H1 (cell line): ENCODE measurements around the gene RELN. TPM values are rescaled to one million over a fixed set of nuclear protein-coding genes. Genes with fewer than 3 reads are reported as not detected.
A peak's percentile ranks its signal among the peaks of the same experiment; 100 is the strongest.

Source experiments
- CTCF ChIA-PET: fragments of 300-600 bp; sonication (Branson Sonifier 250); formaldehyde crosslinking; loops from one replicate; lab custom pipeline; 2021; ENCODE audit not compliant: partially characterized antibody; lab: Charles Lee
- POLR2A ChIA-PET: fragments of 300-600 bp; sonication (Branson Sonifier 250); formaldehyde crosslinking; loops from one replicate; lab custom pipeline; 2021; ENCODE audit warnings: inconsistent platforms; ENCODE audit not compliant: partially characterized antibody; lab: Charles Lee
- DNase-seq, 2 experiments: peaks; one replicate each; pipeline versions ENCODE4 v3.0.0 to v3.0.0-alpha.2; 2010 to 2022; ENCODE audit warnings: low spot score in 2 of 2, low read depth in 1 of 2, mixed read lengths in 1 of 2
- FAIRE-seq: peaks from 2 replicates; lab custom pipeline; 2011; peaks lifted over from hg19 to GRCh38; lab: Jason Lieb, UNC
- H2AFZ ChIP-seq: 2 replicates; pipeline ENCODE4 v1.8.1; 2012; ENCODE audit warnings: low read length, inconsistent platforms
- H2AK5ac ChIP-seq: 2 replicates; pipeline ENCODE4 v1.6.1; 2013; ENCODE audit warnings: low read depth, low read length
- H2BK120ac ChIP-seq: replicated peaks from 2 replicates; pipeline ENCODE3; 2013; ENCODE audit warnings: low read depth, low read length, inconsistent platforms
- H2BK12ac ChIP-seq: 2 replicates; pipeline ENCODE4 v1.6.1; 2013; ENCODE audit warnings: low read depth, low read length
- H2BK15ac ChIP-seq: 2 replicates; pipeline ENCODE4 v1.6.1; 2013; ENCODE audit warnings: low read length
- H2BK20ac ChIP-seq: 2 replicates; pipeline ENCODE4 v1.6.1; 2013; ENCODE audit warnings: low read length
- H2BK5ac ChIP-seq: 2 replicates; pipeline ENCODE4 v1.6.1; 2013; ENCODE audit warnings: low read depth, low read length
- H3K14ac ChIP-seq: 2 replicates; pipeline ENCODE4 v1.6.1; 2013; ENCODE audit warnings: inconsistent platforms; ENCODE audit not compliant: insufficient read length
- H3K18ac ChIP-seq: 2 replicates; pipeline ENCODE4 v1.6.1; 2013; ENCODE audit warnings: low read length; ENCODE audit errors: extremely low read depth
- H3K23ac ChIP-seq: 2 replicates; pipeline ENCODE4 v1.6.1; 2013; ENCODE audit warnings: inconsistent platforms; ENCODE audit not compliant: insufficient read length
- H3K23me2 ChIP-seq: 2 replicates; pipeline ENCODE4 v1.6.1; 2013; ENCODE audit warnings: low read depth, low read length
- H3K27ac ChIP-seq: 2 replicates; pipeline ENCODE4 v1.6.1; 2011; ENCODE audit warnings: low read depth, low read length, inconsistent platforms
- H3K27me3 ChIP-seq, 4 experiments: replicated peaks in 1 of 4; 1 replicate in 1 of 4; 2 replicates in 3 of 4; pipeline versions ENCODE4 v1.6.1 to v1.8.1; 2011 to 2013; ENCODE audit warnings: low read length in 3 of 4, mild to moderate bottlenecking in 3 of 4, inconsistent platforms in 2 of 4, mixed read lengths in 2 of 4, moderate library complexity in 1 of 4; ENCODE audit not compliant: control insufficient read depth in 3 of 4, insufficient read depth in 3 of 4; ENCODE audit errors: extremely low read depth in 1 of 4
- H3K36me3 ChIP-seq, 4 experiments: 2 replicates each; pipeline versions ENCODE4 v1.6.1 to v1.8.1; 2011 to 2013; ENCODE audit warnings: mild to moderate bottlenecking in 4 of 4, low read length in 3 of 4, moderate library complexity in 2 of 4, control low read depth in 1 of 4, inconsistent platforms in 1 of 4; ENCODE audit not compliant: insufficient read depth in 4 of 4, control insufficient read depth in 2 of 4
- H3K4ac ChIP-seq: replicated peaks from 2 replicates; pipeline ENCODE3; 2013; ENCODE audit warnings: low read length, low read depth, mixed read lengths, inconsistent platforms; ENCODE audit not compliant: insufficient read length
- H3K4me1 ChIP-seq, 4 experiments: replicated peaks in 1 of 4; 1 replicate in 1 of 4; 2 replicates in 3 of 4; pipeline versions ENCODE4 v1.6.1 to v1.8.1; 2011 to 2013; ENCODE audit warnings: low read length in 3 of 4, inconsistent platforms in 2 of 4, mixed read lengths in 1 of 4; ENCODE audit not compliant: insufficient read depth in 4 of 4, control insufficient read depth in 3 of 4
- H3K4me2 ChIP-seq, 2 experiments: 2 replicates each; pipeline versions ENCODE4 v1.6.1 to v1.8.1; 2011 to 2013; ENCODE audit warnings: low read depth in 2 of 2, low read length in 2 of 2, control low read depth in 1 of 2, inconsistent platforms in 1 of 2, mild to moderate bottlenecking in 1 of 2; ENCODE audit not compliant: insufficient read depth in 1 of 2
- H3K4me3 ChIP-seq, 4 experiments: fragments of 200-600, 300-600 bp in 1 of 4; sonication (generic), shearing (Covaris generic), sonication (Bioruptor Twin) in 1 of 4; 2 replicates each; pipeline versions ENCODE4 v1.5.1 to v1.8.1; 2011 to 2016; ENCODE audit warnings: low read length in 4 of 4, low read depth in 3 of 4, control low read depth in 2 of 4, inconsistent platforms in 2 of 4, mild to moderate bottlenecking in 2 of 4, mixed read lengths in 1 of 4, moderate library complexity in 1 of 4; ENCODE audit not compliant: insufficient read depth in 2 of 4; ENCODE audit errors: extremely low read depth in 1 of 4
- H3K56ac ChIP-seq: replicated peaks from 2 replicates; pipeline ENCODE3; 2013; ENCODE audit warnings: low read depth, mild to moderate bottlenecking, mixed read lengths, low read length, inconsistent platforms; ENCODE audit not compliant: insufficient read length
- H3K79me1 ChIP-seq: 2 replicates; pipeline ENCODE4 v1.6.1; 2013; ENCODE audit warnings: low read depth, low read length, control low read depth
- H3K79me2 ChIP-seq, 2 experiments: 2 replicates each; pipeline versions ENCODE4 v1.6.1 to v1.8.1; 2012 to 2013; ENCODE audit warnings: low read length in 2 of 2, mild to moderate bottlenecking in 2 of 2, inconsistent platforms in 1 of 2; ENCODE audit not compliant: insufficient read depth in 2 of 2, control insufficient read depth in 1 of 2
- H3K9ac ChIP-seq, 4 experiments: replicated peaks in 1 of 4; 1 replicate in 1 of 4; 2 replicates in 3 of 4; pipeline versions ENCODE4 v1.6.1 to v1.8.1; 2011 to 2013; ENCODE audit warnings: low read depth in 3 of 4, low read length in 3 of 4, control low read depth in 2 of 4, mild to moderate bottlenecking in 2 of 4, moderate library complexity in 2 of 4, inconsistent platforms in 1 of 4; ENCODE audit errors: extremely low read depth in 1 of 4
- H3K9me3 ChIP-seq, 2 experiments: 2 replicates each; pipeline versions ENCODE4 v1.6.1 to v1.8.1; 2012 to 2013; ENCODE audit warnings: mild to moderate bottlenecking in 2 of 2, moderate library complexity in 2 of 2, control low read depth in 1 of 2, inconsistent platforms in 1 of 2, low read depth in 1 of 2, low read length in 1 of 2, mixed read lengths in 1 of 2; ENCODE audit not compliant: insufficient read depth in 2 of 2
- H4K20me1 ChIP-seq, 2 experiments: replicated peaks in 1 of 2; 2 replicates each; pipeline versions ENCODE3 to v1.8.1; 2011 to 2013; ENCODE audit warnings: inconsistent platforms in 2 of 2, low read length in 2 of 2, mild to moderate bottlenecking in 1 of 2; ENCODE audit not compliant: insufficient read depth in 2 of 2, control insufficient read depth in 1 of 2
- H4K5ac ChIP-seq: 2 replicates; pipeline ENCODE4 v1.6.1; 2013; ENCODE audit warnings: low read length, low read depth, mixed read lengths, inconsistent platforms; ENCODE audit not compliant: insufficient read length
- H4K8ac ChIP-seq: 2 replicates; pipeline ENCODE4 v1.8.0; 2013; ENCODE audit warnings: mild to moderate bottlenecking, moderate library complexity, low read length, inconsistent platforms; ENCODE audit not compliant: insufficient read depth; ENCODE audit errors: extremely low read depth
- H4K91ac ChIP-seq: replicated peaks from 2 replicates; pipeline ENCODE3; 2013; ENCODE audit warnings: low read length, mixed read lengths, inconsistent platforms; ENCODE audit not compliant: insufficient read length
- EGR1 ChIP-seq: IDR thresholded peaks from 2 replicates; pipeline ENCODE4 v1.6.1; 2011; ENCODE audit warnings: low read depth, low read length, borderline replicate concordance
- MAFK ChIP-seq: IDR thresholded peaks from 2 replicates; pipeline ENCODE4 v1.6.1; 2012; ENCODE audit warnings: low read depth, mild to moderate bottlenecking, improper control_type of control experiment, low read length
- RBBP5 ChIP-seq: IDR thresholded peaks from 2 replicates; pipeline ENCODE4 v1.7.1; 2012; ENCODE audit warnings: low read depth, mild to moderate bottlenecking, inconsistent platforms, low read length, moderate library complexity, borderline replicate concordance
- SP1 ChIP-seq: IDR thresholded peaks from 2 replicates; pipeline ENCODE4 v1.6.1; 2011; ENCODE audit warnings: low read depth, low read length
- WGBS, 2 experiments: shearing (Covaris generic) in 1 of 2; methylation state at CpG; one replicate each; pipeline versions ENCODE4 v1.1.6 to v1.1.7; 2013 to 2015; ENCODE audit warnings: low lambda C conversion rate in 2 of 2, mixed read lengths in 2 of 2, inconsistent platforms in 1 of 2, low coverage in 1 of 2, missing lambda C conversion rate in 1 of 2; ENCODE audit not compliant: insufficient replicate concordance in 2 of 2, insufficient coverage in 1 of 2, insufficient read length in 1 of 2; ENCODE audit errors: extremely low coverage in 1 of 2, missing lambda C conversion rate in 1 of 2; 5-methylcytosine and 5-hydroxymethylcytosine counted together
- polyA plus RNA-seq, 7 experiments: library from polyadenylated mRNA; depleted of rRNA in 3 of 7; stranded (reverse) in 5 of 7; unstranded in 2 of 7; fragments of >200 nt in 5 of 7; fragments of 200-250 nt in 2 of 7; gene quantifications; 1 replicate in 5 of 7; 2 replicates in 1 of 7; 4 replicates in 1 of 7; pipeline versions ENCODE4 v1.2.1 to v1.2.3, GENCODE V29; 2011 to 2013; ENCODE audit warnings: missing spikeins in 2 of 7, mixed read lengths in 2 of 7
- total RNA-seq: library from RNA; stranded (reverse); fragmentation: NEBNext Ultra II Directional; extraction: Animal tissue kit (Norgen Biotek cat#: 25700); gene quantifications from 2 replicates; pipeline ENCODE4 v1.2.1, GENCODE V29; 2021

Gene RELN
- total and polyA plus RNA-seq, 2 of the 8 experiments (the other 6 are each of a cell fraction or from before 2014, with no cell fraction given): 0.03 to 0.07 TPM

DNA sequence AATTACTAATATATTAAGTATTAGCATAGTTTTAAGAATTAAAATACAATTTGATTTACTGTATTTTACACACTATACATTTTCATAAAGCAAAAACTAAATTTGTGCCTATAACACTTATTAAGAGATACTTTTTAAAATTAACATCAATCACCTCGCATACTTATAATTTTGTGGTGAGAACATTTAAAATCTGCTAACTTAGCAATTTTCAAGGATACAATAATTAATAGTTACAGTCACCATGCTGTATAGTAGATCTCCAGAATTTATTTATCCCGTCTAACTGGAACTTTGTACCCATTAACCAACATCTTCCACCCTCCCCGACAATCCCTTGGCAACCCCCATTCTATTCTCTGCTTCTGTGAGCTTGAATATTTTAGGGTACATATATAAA lies 47.5 kb downstream of the RELN start:
- no peak overlapping the region for H3K9ac ChIP-seq
- H2AFZ ChIP-seq: no peak overlapping the region
- no peak overlapping the region for H3K14ac ChIP-seq
- no peak overlapping the region for H2BK120ac ChIP-seq
- H3K4me1 ChIP-seq: no peaks in the 10 kb centered on the region
- H2BK12ac ChIP-seq: no peak overlapping the region
- no peaks in the 10 kb centered on the region for H3K79me1 ChIP-seq
- H2AK5ac ChIP-seq: no peak overlapping the region
- 96% methylated on average over 3 of the region's 3 CpGs; no CpG with 5 or more reads in 1 of the 2 experiments for WGBS, 2 experiments
- H3K36me3 ChIP-seq: no peaks in the 10 kb centered on the region
- no peak overlapping the region for H3K56ac ChIP-seq
- H4K8ac ChIP-seq: no peak overlapping the region
- no peaks in the 10 kb centered on the region for H4K20me1 ChIP-seq
- TF ChIP-seq SP1 (no peak), EGR1 (no peak), RBBP5 (no peak), MAFK (peak; percentile 40; the same call in 1 of the 2 replicates)
- H3K18ac ChIP-seq: no peak overlapping the region
- no peak overlapping the region for H4K5ac ChIP-seq
- no peaks in the 10 kb centered on the region for H3K79me2 ChIP-seq
- H4K91ac ChIP-seq: no peak overlapping the region
- ChIA-PET POLR2A (no interaction called here), CTCF (no interaction called here)
- H3K27me3 ChIP-seq: no peaks in the 10 kb centered on the region
- DNase-seq (no peak), FAIRE-seq (no peak)
- no peak overlapping the region for H3K27ac ChIP-seq
- H3K23ac ChIP-seq: no peak overlapping the region
- no peak overlapping the region for H2BK5ac ChIP-seq
- H3K9me3 ChIP-seq: no peaks in the 10 kb centered on the region
- no peak overlapping the region for H3K4me3 ChIP-seq
- no peak overlapping the region for H3K4me2 ChIP-seq
- no peak overlapping the region for H3K4ac ChIP-seq
- H3K23me2 ChIP-seq: no peaks in the 10 kb centered on the region
- H2BK20ac ChIP-seq: no peak overlapping the region
- H2BK15ac ChIP-seq: no peak overlapping the region
